Raji (cell line): ENCODE data around the gene SLC22A23.

ENCODE experiments used
- POLR2A ChIP-seq: IDR thresholded peaks from 2 replicates; pipeline ENCODE4 v1.6.1; 2011; ENCODE audit warnings: low read depth, low read length, control low read depth; ENCODE audit not compliant: insufficient read depth

SLC22A23 gene

GRCh38 chr6:3381233-3381921 is 75.5 kb downstream of the SLC22A23 start:
- no peak for TF ChIP-seq POLR2A

- no peak for TF ChIP-seq POLR2A
Observed at GRCh38 chr6:3380344-3381232, 76.3 kb downstream of the SLC22A23 start.

GRCh38 chr6:3379482-3380060 is 77.3 kb downstream of the SLC22A23 start:
- TF ChIP-seq POLR2A = no peak

DNA sequence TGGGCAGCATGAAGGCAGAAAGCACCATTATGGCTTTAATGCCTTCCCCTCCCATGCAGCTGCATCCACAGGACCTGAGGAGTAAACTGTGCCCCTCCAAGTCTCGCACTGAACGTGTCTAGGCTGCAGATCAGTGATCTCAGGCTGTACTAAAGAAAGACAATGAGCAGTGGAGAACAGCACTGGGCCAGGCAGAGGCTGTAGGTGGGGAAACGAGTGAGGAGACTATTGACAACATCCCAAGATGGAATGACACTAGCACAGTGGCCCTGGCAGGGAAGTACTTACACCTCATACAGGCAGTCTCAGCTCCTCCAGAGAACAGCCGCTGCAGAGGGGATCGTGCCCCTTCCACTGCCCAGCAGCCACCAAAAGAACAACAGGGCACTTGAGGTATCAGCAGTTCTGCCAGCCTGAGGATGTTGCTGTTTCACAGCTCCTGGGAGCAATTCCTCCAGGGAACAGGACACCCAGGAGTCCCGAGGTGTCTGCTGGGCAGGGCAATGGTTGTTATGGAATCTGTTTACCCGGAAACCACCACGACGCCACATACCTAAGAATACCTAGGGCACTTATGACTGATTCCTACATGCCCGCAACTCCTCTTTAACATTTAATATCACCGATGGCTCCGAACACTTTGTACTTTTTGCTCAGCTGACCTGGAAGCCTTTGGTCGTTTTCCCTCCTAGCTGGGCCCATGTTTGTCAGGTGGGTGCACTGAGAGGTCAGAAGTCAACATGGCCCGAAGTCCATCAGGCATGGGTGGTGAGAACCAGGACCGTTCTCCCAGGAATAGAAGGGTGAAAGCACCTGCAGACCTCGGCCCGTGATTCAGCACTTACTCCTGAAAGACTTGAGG is 79.1 kb downstream of the SLC22A23 start:
- TF ChIP-seq POLR2A = no peak

- TF ChIP-seq POLR2A = no peak
Observed at GRCh38 chr6:3376893-3377535, 79.8 kb downstream of the SLC22A23 start.

- no peak for TF ChIP-seq POLR2A
Observed at GRCh38 chr6:3376064-3376463, 80.8 kb downstream of the SLC22A23 start.

GRCh38 chr6:3373597-3374203 is 83.2 kb downstream of the SLC22A23 start:
- TF ChIP-seq POLR2A = no peak

GRCh38 chr6:3372912-3373554 is 83.8 kb downstream of the SLC22A23 start:
- no peak for TF ChIP-seq POLR2A

DNA sequence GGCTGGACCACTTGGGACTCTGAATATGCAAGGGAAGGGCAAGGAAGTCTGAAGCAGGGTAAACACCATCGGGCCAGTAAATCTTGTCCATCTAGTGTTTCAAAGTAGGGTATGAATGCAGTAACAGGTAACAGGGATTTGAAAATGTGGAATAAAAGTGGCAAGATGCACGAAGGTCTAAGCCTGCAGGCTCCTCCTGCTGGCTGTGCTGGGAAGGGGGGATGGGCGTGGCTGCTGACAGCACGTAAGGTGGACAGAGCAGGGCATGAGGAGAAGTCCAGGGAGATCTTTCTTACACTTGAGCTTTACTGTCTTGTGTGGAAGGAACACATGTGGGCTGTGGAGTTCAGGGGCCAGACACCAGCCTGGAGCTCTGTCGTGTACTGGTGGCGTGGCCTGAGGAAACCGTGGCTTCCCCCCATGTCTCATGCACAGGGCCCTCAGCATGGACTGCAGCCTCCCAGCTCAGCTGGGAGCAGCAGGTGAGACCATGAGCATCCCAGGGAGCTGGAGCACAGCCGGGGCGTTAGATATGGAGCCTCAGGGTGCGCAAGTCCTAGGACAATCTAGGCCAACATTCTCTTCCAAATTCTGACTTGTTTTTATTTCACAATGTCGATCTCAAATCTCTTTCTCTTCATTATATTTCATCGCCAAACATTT is 84.5 kb downstream of the SLC22A23 start:
- no peak for TF ChIP-seq POLR2A

GRCh38 chr6:3371222-3371949 is 85.5 kb downstream of the SLC22A23 start:
- no peak for TF ChIP-seq POLR2A

- TF ChIP-seq POLR2A = no peak
Observed at GRCh38 chr6:3370361-3371221, 86.3 kb downstream of the SLC22A23 start.

GRCh38 chr6:3369985-3370360 is 86.9 kb downstream of the SLC22A23 start:
- TF ChIP-seq POLR2A = no peak
